ENCODE data around the gene ATF6.

Gene ATF6

DNA sequence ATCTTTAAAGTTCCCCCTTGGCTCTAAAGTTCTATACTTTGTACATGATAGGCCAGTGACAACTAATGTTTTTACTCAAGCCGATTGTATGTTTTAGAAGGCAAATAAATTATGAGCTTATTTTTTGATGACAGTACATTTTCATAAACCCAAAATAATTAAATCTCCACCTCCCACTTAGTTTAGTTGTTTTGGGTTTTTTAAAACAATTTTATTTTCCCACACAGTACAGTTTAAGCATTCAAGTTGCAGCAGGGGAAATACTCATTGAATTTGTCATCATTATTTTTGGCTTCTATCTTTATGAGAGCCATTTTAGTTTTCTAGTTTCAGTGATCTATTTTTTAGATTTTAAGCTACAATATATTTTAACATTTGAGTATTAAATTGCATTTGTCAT, 163.9 kb downstream of the ATF6 start:
- H3K4me3 ChIP-seq (replicated peaks; ENCODE audit: low read depth, low read length): no peak overlapping the region
- peak; percentile 51 for DNase-seq (ENCODE audit: low read depth)
- TF ChIP-seq, protein P1, sequence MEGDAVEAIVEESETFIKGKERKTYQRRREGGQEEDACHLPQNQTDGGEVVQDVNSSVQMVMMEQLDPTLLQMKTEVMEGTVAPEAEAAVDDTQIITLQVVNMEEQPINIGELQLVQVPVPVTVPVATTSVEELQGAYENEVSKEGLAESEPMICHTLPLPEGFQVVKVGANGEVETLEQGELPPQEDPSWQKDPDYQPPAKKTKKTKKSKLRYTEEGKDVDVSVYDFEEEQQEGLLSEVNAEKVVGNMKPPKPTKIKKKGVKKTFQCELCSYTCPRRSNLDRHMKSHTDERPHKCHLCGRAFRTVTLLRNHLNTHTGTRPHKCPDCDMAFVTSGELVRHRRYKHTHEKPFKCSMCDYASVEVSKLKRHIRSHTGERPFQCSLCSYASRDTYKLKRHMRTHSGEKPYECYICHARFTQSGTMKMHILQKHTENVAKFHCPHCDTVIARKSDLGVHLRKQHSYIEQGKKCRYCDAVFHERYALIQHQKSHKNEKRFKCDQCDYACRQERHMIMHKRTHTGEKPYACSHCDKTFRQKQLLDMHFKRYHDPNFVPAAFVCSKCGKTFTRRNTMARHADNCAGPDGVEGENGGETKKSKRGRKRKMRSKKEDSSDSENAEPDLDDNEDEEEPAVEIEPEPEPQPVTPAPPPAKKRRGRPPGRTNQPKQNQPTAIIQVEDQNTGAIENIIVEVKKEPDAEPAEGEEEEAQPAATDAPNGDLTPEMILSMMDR (IDR thresholded peaks at IDR 0.05; ENCODE audit: low read length, missing control alignments): no peak

DNA sequence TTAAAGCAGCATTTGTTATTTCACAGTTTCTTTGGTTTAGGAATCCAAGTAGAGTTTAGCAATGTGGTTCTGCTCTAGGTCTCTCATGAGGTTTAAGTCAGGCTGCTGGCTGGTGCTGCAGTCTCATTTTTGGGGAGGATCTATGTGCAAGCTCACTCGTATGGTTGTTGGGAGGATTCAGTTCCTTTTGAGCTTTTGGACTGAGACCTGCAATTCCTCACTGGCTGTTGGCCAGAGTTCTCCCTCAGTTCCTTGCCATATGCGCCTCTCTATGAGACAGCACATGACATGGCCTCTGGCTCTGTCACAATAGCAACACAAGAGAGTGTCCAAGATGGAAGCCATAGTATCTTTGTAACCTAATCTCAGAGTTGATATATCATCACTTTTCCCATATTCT, 166.5 kb downstream of the ATF6 start:
- DNase-seq (ENCODE audit: low read depth): peak; percentile 18
- TF ChIP-seq, protein P1 (IDR thresholded peaks at IDR 0.05; ENCODE audit: low read length, missing control alignments): no peak
- no peak overlapping the region for H3K4me3 ChIP-seq (replicated peaks; ENCODE audit: low read depth, low read length)

DNA sequence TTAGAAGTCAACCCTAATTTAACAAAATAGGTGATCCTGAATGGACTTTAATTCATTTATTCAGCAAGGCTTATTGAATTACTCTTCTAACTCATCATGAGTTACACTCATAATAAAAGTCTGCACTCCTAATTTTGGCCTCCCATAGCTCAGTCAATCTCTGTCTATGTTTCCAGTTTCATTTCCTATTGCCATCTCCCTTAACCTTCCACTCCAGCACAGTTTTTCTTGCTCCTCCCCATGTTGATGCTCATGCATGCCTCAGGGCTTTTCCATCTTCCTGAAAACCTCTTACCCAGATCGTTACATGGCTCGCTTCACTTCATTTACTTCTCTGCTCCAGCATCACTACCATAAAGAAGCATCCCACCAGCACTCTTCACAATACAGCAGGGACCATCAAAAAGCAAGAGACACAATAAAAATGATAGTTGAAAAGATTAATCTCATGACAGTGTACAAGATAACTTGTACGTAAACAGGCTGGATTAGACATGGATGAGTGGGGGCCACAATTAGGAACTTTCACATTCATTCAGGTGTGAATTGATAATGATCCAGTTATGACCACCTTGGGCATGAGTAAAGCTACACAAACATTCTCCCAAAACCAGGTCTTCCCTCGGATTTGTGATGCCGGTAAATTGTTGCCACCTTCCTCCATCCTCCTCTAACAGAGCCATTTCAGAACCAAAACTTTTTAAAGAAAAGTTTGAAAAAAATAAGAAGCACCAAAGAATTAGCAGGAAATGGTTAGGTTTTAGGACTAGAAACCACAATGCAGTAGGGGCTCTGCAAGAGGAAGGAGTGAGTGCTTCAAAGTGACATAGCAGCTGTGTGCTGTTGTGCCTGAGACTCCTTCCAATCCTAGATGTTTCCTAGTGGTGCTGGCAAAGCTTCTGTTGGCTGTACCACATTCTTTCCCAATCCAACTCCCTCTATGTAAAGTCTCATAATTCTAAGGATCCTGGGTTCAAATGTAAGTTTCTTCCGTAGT, 167.8 kb downstream of the ATF6 start:
- TF ChIP-seq, protein P1 (IDR thresholded peaks at IDR 0.05; ENCODE audit: low read length, missing control alignments): no peak
- no peak for DNase-seq (ENCODE audit: low read depth)
- no peak overlapping the region for H3K4me3 ChIP-seq (replicated peaks; ENCODE audit: low read depth, low read length)

DNA sequence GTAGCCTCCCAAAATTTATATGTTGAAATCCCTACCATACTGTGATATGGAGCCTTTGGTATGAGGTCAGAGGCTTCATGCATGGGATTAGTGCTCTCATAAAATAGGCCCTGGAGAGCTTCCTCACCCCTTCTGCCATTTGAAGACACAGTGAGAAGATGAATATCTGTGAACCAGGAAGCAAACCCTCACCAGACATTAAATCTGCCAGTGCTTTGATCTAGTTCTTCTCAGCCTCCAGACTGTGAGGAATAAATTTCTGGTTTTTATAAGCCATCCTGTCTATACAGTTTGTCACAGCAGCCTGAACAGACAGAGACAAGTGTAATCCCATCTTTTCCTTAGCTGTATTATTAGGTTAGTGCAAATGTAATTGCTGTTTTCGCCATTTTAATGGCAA, 169.1 kb downstream of the ATF6 start:
- TF ChIP-seq, protein P1 (IDR thresholded peaks at IDR 0.05; ENCODE audit: low read length, missing control alignments): no peak
- no peak overlapping the region for H3K4me3 ChIP-seq (replicated peaks; ENCODE audit: low read depth, low read length)
- no peak for DNase-seq (ENCODE audit: low read depth)

DNA sequence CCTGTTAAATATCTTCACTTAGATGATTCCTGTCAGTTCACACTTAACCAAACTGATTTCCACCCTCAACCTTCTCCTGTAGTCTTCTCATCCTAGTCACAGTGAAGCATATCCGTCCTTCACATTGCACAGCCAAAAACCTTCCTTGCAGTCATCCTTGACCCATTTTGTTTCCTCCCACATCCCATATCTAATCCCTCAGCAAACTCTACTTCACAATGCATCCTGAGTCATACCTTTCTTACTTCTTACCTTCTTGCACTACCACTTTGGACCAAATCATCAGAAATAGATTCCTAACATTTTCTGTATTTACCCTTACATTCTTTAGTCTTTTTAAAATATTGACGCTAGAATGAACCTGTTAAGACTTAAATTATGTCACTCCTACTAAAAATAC, 170.7 kb downstream of the ATF6 start:
- no peak for DNase-seq (ENCODE audit: low read depth)
- TF ChIP-seq, protein P1 (IDR thresholded peaks at IDR 0.05; ENCODE audit: low read length, missing control alignments): no peak

DNA sequence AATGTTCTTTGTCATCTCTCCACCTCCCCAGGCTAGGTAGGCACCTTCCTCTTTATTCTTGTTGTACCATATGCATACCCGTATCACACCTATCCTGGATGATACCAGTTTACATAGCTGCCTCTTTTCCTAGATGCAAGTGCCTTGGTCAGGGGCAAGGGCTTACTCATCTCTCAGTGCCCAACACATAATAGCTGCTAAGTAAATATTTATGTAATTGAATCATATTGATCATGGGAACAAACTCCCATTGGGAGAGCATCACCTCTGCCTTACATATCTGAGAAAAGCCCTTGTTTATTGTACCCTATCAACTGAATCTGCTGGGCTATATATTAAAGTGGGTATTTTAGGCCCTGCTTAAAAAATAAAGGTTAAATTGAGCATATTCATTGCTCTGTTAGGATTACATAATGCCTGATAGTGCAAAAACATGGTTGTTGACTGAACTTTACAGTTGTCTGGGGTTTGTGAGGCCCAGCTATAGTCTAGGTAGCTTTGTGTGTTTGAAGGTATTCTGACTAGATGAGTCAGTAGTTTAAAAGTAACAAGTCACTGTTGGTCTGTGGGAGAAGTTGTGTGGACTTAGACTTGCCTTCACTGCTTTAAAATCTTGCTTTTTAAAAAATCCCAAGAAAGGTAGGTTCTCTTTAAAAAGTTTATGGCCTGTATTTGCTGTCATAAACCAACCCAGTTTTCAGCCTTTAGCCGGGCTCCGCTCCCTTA, 174.9 kb downstream of the ATF6 start:
- DNase-seq (ENCODE audit: low read depth): no peak
- TF ChIP-seq, protein P1 (IDR thresholded peaks at IDR 0.05; ENCODE audit: low read length, missing control alignments): no peak
- H3K4me3 ChIP-seq (replicated peaks; ENCODE audit: low read depth, low read length): no peak overlapping the region

More for the DNA sequence above, 170.7 kb downstream of the ATF6 start:
- H3K4me3 ChIP-seq (replicated peaks; ENCODE audit: low read depth, low read length): no peak overlapping the region

Data from fibroblast of pulmonary artery (primary cell).